ENCODE results near the gene GFRA4. TPM values are rescaled to one million over a fixed set of nuclear protein-coding genes. Genes with fewer than 3 reads are reported as not detected.

The GFRA4 gene
- total RNA-seq, 1 donor from 2014 or later: not detected

- no peak for DNase-seq (ENCODE audit: low spot score)
- TF ChIP-seq, protein P1, sequence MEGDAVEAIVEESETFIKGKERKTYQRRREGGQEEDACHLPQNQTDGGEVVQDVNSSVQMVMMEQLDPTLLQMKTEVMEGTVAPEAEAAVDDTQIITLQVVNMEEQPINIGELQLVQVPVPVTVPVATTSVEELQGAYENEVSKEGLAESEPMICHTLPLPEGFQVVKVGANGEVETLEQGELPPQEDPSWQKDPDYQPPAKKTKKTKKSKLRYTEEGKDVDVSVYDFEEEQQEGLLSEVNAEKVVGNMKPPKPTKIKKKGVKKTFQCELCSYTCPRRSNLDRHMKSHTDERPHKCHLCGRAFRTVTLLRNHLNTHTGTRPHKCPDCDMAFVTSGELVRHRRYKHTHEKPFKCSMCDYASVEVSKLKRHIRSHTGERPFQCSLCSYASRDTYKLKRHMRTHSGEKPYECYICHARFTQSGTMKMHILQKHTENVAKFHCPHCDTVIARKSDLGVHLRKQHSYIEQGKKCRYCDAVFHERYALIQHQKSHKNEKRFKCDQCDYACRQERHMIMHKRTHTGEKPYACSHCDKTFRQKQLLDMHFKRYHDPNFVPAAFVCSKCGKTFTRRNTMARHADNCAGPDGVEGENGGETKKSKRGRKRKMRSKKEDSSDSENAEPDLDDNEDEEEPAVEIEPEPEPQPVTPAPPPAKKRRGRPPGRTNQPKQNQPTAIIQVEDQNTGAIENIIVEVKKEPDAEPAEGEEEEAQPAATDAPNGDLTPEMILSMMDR (IDR thresholded peaks at IDR 0.05): no peak
- Mint-ChIP-seq H3K9me3 (ENCODE audit: low read depth) (no peaks in the 10 kb centered on the region), H3K4me1 (ENCODE audit: low read depth) (peaks cover 39% of the 10 kb centered on the region), H3K27me3 (ENCODE audit: low read depth) (peaks cover under 1% of the 10 kb centered on the region), H3K27ac (ENCODE audit: unreplicated experiment) (no peak overlapping the region), H3K4me3 (ENCODE audit: unreplicated experiment) (peak overlapping the region; percentile 68), H3K36me3 (ENCODE audit: low read depth) (no peaks in the 10 kb centered on the region)
Observed at GRCh38 chr20:3681352-3681930, 18.2 kb upstream of the GFRA4 start.

- Mint-ChIP-seq H3K4me3 (ENCODE audit: unreplicated experiment) (peak overlapping the region; percentile 68), H3K27me3 (ENCODE audit: low read depth) (peaks cover under 1% of the 10 kb centered on the region), H3K27ac (ENCODE audit: unreplicated experiment) (peak overlapping the region; percentile 84), H3K4me1 (ENCODE audit: low read depth) (peaks cover 38% of the 10 kb centered on the region), H3K36me3 (ENCODE audit: low read depth) (no peaks in the 10 kb centered on the region), H3K9me3 (ENCODE audit: low read depth) (no peaks in the 10 kb centered on the region)
- TF ChIP-seq, protein P1 (IDR thresholded peaks at IDR 0.05): no peak
- DNase-seq (ENCODE audit: low spot score): peak; percentile 90
Observed at GRCh38 chr20:3680701-3681351, 17.6 kb upstream of the GFRA4 start.

DNA sequence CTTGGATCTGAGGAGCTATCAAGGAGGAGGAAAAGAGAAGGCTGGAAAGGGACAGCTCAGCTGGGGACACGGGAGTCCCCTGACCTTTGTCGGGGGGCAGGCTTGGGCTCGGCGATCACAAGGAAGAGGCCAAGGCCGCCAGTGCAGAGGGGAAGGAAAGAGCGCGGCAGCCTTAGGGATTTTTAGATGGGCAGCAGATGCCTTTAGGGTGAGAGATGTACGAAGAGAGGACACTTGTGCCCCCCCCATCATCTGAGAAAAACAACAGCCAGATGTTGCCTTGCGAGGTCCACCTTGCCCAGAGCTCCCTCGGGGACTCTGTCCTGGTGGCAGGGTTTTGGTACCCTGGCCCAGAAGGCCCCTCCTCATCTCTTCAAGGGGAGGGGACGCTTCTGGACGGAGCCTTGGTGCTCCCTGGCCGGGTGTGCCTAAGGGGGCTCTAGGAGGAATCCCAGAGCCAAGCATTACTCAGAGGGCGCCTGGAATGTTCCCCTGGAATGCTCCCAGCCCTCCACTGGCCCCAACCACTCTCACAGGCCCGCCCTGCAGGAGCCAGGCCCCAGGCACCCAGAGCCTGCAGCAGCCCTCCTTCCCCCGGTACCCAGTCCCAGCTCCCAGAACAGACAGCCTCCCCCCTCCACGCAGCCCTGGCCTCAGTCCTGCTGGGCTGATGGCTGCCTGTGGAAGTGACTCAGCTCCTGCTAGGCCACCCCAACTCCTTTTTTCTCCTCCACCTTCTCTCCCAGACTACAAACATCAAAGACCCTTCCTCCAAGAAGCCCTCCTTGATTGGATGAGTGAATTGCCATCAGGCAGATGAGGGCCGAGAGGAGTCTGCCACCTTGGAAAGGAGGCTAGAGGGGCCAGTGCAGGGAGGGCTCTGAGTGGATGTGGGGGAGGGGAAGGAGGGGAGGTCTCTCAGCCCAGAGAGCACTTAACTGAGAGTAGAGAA, 16.8 kb upstream of the GFRA4 start:
- Mint-ChIP-seq H3K27ac (ENCODE audit: unreplicated experiment) (peak overlapping the region; percentile 84), H3K4me3 (ENCODE audit: unreplicated experiment) (peak overlapping the region; percentile 47)
- TF ChIP-seq, protein P1 (IDR thresholded peaks at IDR 0.05): no peak

GRCh38 chr20:3678856-3679720, 15.9 kb upstream of the GFRA4 start:
- TF ChIP-seq, protein P1 (IDR thresholded peaks at IDR 0.05): no peak
- no peaks in the 10 kb centered on the region for H3K9me3 Mint-ChIP-seq (ENCODE audit: low read depth)
- peaks cover 16% of the 10 kb centered on the region for H3K27me3 Mint-ChIP-seq (ENCODE audit: low read depth)
- peaks cover 3% of the 10 kb centered on the region for H3K36me3 Mint-ChIP-seq (ENCODE audit: low read depth)
- no peak overlapping the region for H3K4me3 Mint-ChIP-seq (ENCODE audit: unreplicated experiment)
- H3K27ac Mint-ChIP-seq (ENCODE audit: unreplicated experiment): peak overlapping the region; percentile 76
- DNase-seq (ENCODE audit: low spot score): no peak
- peaks cover 38% of the 10 kb centered on the region for H3K4me1 Mint-ChIP-seq (ENCODE audit: low read depth)

More for the DNA sequence above, 16.8 kb upstream of the GFRA4 start:
- Mint-ChIP-seq H3K36me3 (ENCODE audit: low read depth) (peaks cover 2% of the 10 kb centered on the region), H3K27me3 (ENCODE audit: low read depth) (peaks cover 8% of the 10 kb centered on the region), H3K4me1 (ENCODE audit: low read depth) (peaks cover 38% of the 10 kb centered on the region), H3K9me3 (ENCODE audit: low read depth) (no peaks in the 10 kb centered on the region)
- peak; percentile 85 for DNase-seq (ENCODE audit: low spot score)

Measured in chondrocyte (in vitro differentiated cells).